ENCODE results near the gene USP54. TPM values are rescaled to one million over a fixed set of nuclear protein-coding genes. Genes with fewer than 3 reads are reported as not detected.

The USP54 gene
- total RNA-seq, 2 experiments from 2014 or later = 15.2 to 16.4 TPM

GRCh38 chr10:73625884-73626752 lies 35.0 kb upstream of the USP54 start:
- peak overlapping the region; percentile 66 for H2AFZ ChIP-seq (ENCODE audit: low read length)
- H3K9me2 ChIP-seq (ENCODE audit: insufficient read depth, low read length) = no peaks in the 10 kb centered on the region
- intact Hi-C loops (cut with micrococcal nuclease; ENCODE audit: unreplicated experiment) = loop anchor here (1.0 to 2.0 kb wide), 2 partner anchors 379 to 529 kb away; partner anchors contain the start of genes DNAJC9 and P4HA1
- peak overlapping the region; percentile 28 for H3K27ac ChIP-seq (ENCODE audit: low read depth, low read length, poor library complexity, severe bottlenecking)
- no peak for TF ChIP-seq CTCF (conservative IDR thresholded peaks at IDR 0.05; ENCODE audit: low read length)
- no peak for TF ChIP-seq EZH2phosphoT487 (IDR thresholded peaks at IDR 0.05; ENCODE audit: borderline replicate concordance, low read depth, low read length)
- CTCF ChIA-PET (ENCODE audit: unreplicated experiment) = interaction anchor here (0.6 to 1.0 kb wide), 2 partner anchors 113 to 201 kb away, joined by 3 read pairs; no protein-coding TSS in a partner anchor
- no peaks in the 10 kb centered on the region for H3K9me3 ChIP-seq (ENCODE audit: low read length)
- TSS peak; percentile 95 for BruUV-seq (replicated peaks)
- H3K4me3 ChIP-seq (ENCODE audit: low read depth, low read length, poor library complexity, severe bottlenecking) = peak overlapping the region; percentile 76
- peak overlapping the region; percentile 91 for H3K4me2 ChIP-seq (ENCODE audit: low read length)
- H3K79me2 ChIP-seq (ENCODE audit: insufficient read depth, low read depth, low read length) = peaks cover 15% of the 10 kb centered on the region; the same call in 1 of the 2 replicates
- peak; percentile 98 for DNase-seq (ENCODE audit: low spot score)
- no peaks in the 10 kb centered on the region for H4K20me1 ChIP-seq (ENCODE audit: insufficient read depth, low read length)
- no peaks in the 10 kb centered on the region for H3K36me3 ChIP-seq (ENCODE audit: insufficient read depth, low read length)
- peaks cover 17% of the 10 kb centered on the region for H3K4me1 ChIP-seq (ENCODE audit: insufficient read depth, low read length, poor library complexity, severe bottlenecking)
- POLR2A ChIA-PET = interaction anchor here (0.6 to 1.3 kb wide), 6 partner anchors 9 to 1547 kb away, joined by 3 to 8 read pairs (median 4); no protein-coding TSS in a partner anchor

GRCh38 chr10:73625004-73625883 lies 34.1 kb upstream of the USP54 start:
- Histone ChIP-seq H3K9me3 (ENCODE audit: low read length) (no peaks in the 10 kb centered on the region), H3K9me2 (ENCODE audit: insufficient read depth, low read length) (no peaks in the 10 kb centered on the region), H2AFZ (ENCODE audit: low read length) (peak overlapping the region; percentile 66), H3K36me3 (ENCODE audit: insufficient read depth, low read length) (no peaks in the 10 kb centered on the region), H3K79me2 (ENCODE audit: insufficient read depth, low read depth, low read length) (peaks cover 15% of the 10 kb centered on the region; the same call in 1 of the 2 replicates), H4K20me1 (ENCODE audit: insufficient read depth, low read length) (no peaks in the 10 kb centered on the region), H3K4me3 (ENCODE audit: low read depth, low read length, poor library complexity, severe bottlenecking) (peak overlapping the region; percentile 76), H3K4me2 (ENCODE audit: low read length) (peak overlapping the region; percentile 84), H3K27ac (ENCODE audit: low read depth, low read length, poor library complexity, severe bottlenecking) (peak overlapping the region; percentile 32), H3K4me1 (ENCODE audit: insufficient read depth, low read length, poor library complexity, severe bottlenecking) (peaks cover 17% of the 10 kb centered on the region)
- peak; percentile 41 for DNase-seq (ENCODE audit: low spot score)
- TF ChIP-seq CTCF (conservative IDR thresholded peaks at IDR 0.05; ENCODE audit: low read length) (no peak; the same call in 1 of the 2 replicates), EZH2phosphoT487 (IDR thresholded peaks at IDR 0.05; ENCODE audit: borderline replicate concordance, low read depth, low read length) (no peak)
- no TSS peak for BruUV-seq (replicated peaks)
- POLR2A ChIA-PET = interaction anchor here (0.6 to 1.3 kb wide), 8 partner anchors 10 to 1546 kb away, joined by 3 to 9 read pairs (median 4); partner anchors contain the start of gene DNAJC9
- intact Hi-C loops (cut with micrococcal nuclease; ENCODE audit: unreplicated experiment) = no loop called here
- CTCF ChIA-PET (ENCODE audit: unreplicated experiment) = interaction anchor here (0.6 to 1.0 kb wide), 2 partner anchors 113 to 200 kb away, joined by 3 read pairs; no protein-coding TSS in a partner anchor
